ENCODE data around the gene ELMO1. TPM values are rescaled to one million over a fixed set of nuclear protein-coding genes. Genes with fewer than 3 reads are reported as not detected.

ELMO1 gene
- total and polyA plus RNA-seq, 2 experiments from 2014 or later, result 6.5 to 24.9 TPM

DNA sequence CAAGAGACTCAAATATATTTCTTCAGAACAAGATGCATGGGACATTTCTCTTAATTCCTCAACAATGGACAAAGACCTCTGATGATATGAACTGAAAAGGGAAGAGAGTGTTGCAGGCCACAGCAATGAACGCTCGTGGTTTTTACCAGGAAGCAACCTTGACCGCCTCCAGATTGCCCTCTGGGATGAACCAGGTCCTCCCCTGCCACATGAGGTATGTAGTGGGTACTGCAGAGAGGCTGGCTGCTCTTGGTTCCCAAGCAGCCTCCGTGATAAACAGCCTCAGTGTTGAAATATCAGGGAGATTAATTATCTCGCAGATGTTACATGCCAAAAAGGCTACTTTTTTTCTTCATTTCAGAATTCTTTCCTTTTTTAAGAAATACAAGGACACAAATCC is 338.8 kb downstream of the ELMO1 start:
- H3K27me3 Mint-ChIP-seq (ENCODE audit: insufficient read depth, low read depth, poor library complexity), result no peaks in the 10 kb centered on the region
- ATAC-seq, result peak; percentile 77

More for the DNA sequence above, 338.8 kb downstream of the ELMO1 start:
- Histone ChIP-seq H4K20me1 (replicated peaks; ENCODE audit: insufficient read depth) (no peaks in the 10 kb centered on the region), H3K4me3 (no peak overlapping the region), H3K27ac (ENCODE audit: low read depth) (no peak overlapping the region), H3K27me3 (ENCODE audit: insufficient read depth) (no peaks in the 10 kb centered on the region), H3F3A (replicated peaks; ENCODE audit: low read depth) (no peaks in the 10 kb centered on the region), H3K4me2 (no peak overlapping the region), H2AFZ (no peak overlapping the region), H3K4me1 (ENCODE audit: insufficient read depth) (no peaks in the 10 kb centered on the region), H3K79me2 (replicated peaks; ENCODE audit: insufficient read depth) (no peaks in the 10 kb centered on the region), H3K9me2 (ENCODE audit: insufficient read depth) (peaks cover 2% of the 10 kb centered on the region), H3K36me3 (ENCODE audit: insufficient read depth) (no peaks in the 10 kb centered on the region)
- Mint-ChIP-seq H3K4me3 (no peak overlapping the region), H3K27ac (no peak overlapping the region), H3K36me3 (ENCODE audit: low read depth) (peaks cover 4% of the 10 kb centered on the region; the same call in 1 of the 3 replicates), H3K4me1 (0 out of 3 replicates have a peak, but pooled peaks cover 2% of the 10 kb centered on the region), H3K9me3 (no peaks in the 10 kb centered on the region)
- no peak for TF ChIP-seq EZH2phosphoT487 (IDR thresholded peaks at IDR 0.05; ENCODE audit: unreplicated experiment)
- no peak for TF ChIP-seq CREB1 (CRISPR knock-in tag; IDR thresholded peaks at IDR 0.05; ENCODE audit: low read depth)
- TF ChIP-seq, protein P1, sequence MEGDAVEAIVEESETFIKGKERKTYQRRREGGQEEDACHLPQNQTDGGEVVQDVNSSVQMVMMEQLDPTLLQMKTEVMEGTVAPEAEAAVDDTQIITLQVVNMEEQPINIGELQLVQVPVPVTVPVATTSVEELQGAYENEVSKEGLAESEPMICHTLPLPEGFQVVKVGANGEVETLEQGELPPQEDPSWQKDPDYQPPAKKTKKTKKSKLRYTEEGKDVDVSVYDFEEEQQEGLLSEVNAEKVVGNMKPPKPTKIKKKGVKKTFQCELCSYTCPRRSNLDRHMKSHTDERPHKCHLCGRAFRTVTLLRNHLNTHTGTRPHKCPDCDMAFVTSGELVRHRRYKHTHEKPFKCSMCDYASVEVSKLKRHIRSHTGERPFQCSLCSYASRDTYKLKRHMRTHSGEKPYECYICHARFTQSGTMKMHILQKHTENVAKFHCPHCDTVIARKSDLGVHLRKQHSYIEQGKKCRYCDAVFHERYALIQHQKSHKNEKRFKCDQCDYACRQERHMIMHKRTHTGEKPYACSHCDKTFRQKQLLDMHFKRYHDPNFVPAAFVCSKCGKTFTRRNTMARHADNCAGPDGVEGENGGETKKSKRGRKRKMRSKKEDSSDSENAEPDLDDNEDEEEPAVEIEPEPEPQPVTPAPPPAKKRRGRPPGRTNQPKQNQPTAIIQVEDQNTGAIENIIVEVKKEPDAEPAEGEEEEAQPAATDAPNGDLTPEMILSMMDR (conservative IDR thresholded peaks at IDR 0.05; ENCODE audit: low read depth in 2 of 2), result no peak
- TF ChIP-seq, protein P2, sequence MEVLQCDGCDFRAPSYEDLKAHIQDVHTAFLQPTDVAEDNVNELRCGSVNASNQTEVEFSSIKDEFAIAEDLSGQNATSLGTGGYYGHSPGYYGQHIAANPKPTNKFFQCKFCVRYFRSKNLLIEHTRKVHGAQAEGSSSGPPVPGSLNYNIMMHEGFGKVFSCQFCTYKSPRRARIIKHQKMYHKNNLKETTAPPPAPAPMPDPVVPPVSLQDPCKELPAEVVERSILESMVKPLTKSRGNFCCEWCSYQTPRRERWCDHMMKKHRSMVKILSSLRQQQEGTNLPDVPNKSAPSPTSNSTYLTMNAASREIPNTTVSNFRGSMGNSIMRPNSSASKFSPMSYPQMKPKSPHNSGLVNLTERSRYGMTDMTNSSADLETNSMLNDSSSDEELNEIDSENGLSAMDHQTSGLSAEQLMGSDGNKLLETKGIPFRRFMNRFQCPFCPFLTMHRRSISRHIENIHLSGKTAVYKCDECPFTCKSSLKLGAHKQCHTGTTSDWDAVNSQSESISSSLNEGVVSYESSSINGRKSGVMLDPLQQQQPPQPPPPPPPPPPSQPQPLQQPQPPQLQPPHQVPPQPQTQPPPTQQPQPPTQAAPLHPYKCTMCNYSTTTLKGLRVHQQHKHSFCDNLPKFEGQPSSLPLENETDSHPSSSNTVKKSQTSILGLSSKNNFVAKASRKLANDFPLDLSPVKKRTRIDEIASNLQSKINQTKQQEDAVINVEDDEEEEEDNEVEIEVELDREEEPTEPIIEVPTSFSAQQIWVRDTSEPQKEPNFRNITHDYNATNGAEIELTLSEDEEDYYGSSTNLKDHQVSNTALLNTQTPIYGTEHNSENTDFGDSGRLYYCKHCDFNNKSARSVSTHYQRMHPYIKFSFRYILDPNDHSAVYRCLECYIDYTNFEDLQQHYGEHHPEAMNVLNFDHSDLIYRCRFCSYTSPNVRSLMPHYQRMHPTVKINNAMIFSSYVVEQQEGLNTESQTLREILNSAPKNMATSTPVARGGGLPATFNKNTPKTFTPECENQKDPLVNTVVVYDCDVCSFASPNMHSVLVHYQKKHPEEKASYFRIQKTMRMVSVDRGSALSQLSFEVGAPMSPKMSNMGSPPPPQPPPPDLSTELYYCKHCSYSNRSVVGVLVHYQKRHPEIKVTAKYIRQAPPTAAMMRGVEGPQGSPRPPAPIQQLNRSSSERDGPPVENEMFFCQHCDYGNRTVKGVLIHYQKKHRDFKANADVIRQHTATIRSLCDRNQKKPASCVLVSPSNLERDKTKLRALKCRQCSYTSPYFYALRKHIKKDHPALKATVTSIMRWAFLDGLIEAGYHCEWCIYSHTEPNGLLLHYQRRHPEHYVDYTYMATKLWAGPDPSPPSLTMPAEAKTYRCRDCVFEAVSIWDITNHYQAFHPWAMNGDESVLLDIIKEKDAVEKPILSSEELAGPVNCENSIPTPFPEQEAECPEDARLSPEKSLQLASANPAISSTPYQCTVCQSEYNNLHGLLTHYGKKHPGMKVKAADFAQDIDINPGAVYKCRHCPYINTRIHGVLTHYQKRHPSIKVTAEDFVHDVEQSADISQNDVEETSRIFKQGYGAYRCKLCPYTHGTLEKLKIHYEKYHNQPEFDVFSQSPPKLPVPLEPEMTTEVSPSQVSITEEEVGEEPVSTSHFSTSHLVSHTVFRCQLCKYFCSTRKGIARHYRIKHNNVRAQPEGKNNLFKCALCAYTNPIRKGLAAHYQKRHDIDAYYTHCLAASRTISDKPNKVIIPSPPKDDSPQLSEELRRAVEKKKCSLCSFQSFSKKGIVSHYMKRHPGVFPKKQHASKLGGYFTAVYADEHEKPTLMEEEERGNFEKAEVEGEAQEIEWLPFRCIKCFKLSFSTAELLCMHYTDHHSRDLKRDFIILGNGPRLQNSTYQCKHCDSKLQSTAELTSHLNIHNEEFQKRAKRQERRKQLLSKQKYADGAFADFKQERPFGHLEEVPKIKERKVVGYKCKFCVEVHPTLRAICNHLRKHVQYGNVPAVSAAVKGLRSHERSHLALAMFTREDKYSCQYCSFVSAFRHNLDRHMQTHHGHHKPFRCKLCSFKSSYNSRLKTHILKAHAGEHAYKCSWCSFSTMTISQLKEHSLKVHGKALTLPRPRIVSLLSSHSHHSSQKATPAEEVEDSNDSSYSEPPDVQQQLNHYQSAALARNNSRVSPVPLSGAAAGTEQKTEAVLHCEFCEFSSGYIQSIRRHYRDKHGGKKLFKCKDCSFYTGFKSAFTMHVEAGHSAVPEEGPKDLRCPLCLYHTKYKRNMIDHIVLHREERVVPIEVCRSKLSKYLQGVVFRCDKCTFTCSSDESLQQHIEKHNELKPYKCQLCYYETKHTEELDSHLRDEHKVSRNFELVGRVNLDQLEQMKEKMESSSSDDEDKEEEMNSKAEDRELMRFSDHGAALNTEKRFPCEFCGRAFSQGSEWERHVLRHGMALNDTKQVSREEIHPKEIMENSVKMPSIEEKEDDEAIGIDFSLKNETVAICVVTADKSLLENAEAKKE (CRISPR knock-in tag; IDR thresholded peaks at IDR 0.05), result no peak
- TF ChIP-seq, protein P3, sequence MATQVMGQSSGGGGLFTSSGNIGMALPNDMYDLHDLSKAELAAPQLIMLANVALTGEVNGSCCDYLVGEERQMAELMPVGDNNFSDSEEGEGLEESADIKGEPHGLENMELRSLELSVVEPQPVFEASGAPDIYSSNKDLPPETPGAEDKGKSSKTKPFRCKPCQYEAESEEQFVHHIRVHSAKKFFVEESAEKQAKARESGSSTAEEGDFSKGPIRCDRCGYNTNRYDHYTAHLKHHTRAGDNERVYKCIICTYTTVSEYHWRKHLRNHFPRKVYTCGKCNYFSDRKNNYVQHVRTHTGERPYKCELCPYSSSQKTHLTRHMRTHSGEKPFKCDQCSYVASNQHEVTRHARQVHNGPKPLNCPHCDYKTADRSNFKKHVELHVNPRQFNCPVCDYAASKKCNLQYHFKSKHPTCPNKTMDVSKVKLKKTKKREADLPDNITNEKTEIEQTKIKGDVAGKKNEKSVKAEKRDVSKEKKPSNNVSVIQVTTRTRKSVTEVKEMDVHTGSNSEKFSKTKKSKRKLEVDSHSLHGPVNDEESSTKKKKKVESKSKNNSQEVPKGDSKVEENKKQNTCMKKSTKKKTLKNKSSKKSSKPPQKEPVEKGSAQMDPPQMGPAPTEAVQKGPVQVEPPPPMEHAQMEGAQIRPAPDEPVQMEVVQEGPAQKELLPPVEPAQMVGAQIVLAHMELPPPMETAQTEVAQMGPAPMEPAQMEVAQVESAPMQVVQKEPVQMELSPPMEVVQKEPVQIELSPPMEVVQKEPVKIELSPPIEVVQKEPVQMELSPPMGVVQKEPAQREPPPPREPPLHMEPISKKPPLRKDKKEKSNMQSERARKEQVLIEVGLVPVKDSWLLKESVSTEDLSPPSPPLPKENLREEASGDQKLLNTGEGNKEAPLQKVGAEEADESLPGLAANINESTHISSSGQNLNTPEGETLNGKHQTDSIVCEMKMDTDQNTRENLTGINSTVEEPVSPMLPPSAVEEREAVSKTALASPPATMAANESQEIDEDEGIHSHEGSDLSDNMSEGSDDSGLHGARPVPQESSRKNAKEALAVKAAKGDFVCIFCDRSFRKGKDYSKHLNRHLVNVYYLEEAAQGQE (IDR thresholded peaks at IDR 0.05; ENCODE audit: unreplicated experiment), result no peak
- no peak for TF ChIP-seq JUNB (IDR thresholded peaks at IDR 0.05; ENCODE audit: unreplicated experiment)
- TF ChIP-seq NANOG (IDR thresholded peaks at IDR 0.05; ENCODE audit: borderline replicate concordance), result no peak
- no peak for TF ChIP-seq STAT1 (IDR thresholded peaks at IDR 0.05; ENCODE audit: unreplicated experiment)
- no peak for TF ChIP-seq ZNF114 (CRISPR knock-in tag; IDR thresholded peaks at IDR 0.05)
- TF ChIP-seq ZNF331 (CRISPR knock-in tag; IDR thresholded peaks at IDR 0.05; ENCODE audit: low read depth), result no peak
- TF ChIP-seq POLR2AphosphoS5 (IDR thresholded peaks at IDR 0.05; ENCODE audit: low read depth), result no peak
- TF ChIP-seq EZH2 (IDR thresholded peaks at IDR 0.05; ENCODE audit: low read depth, unreplicated experiment), result no peak
- TF ChIP-seq, protein P4, sequence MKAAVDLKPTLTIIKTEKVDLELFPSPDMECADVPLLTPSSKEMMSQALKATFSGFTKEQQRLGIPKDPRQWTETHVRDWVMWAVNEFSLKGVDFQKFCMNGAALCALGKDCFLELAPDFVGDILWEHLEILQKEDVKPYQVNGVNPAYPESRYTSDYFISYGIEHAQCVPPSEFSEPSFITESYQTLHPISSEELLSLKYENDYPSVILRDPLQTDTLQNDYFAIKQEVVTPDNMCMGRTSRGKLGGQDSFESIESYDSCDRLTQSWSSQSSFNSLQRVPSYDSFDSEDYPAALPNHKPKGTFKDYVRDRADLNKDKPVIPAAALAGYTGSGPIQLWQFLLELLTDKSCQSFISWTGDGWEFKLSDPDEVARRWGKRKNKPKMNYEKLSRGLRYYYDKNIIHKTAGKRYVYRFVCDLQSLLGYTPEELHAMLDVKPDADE (IDR thresholded peaks at IDR 0.05), result no peak
- peak; percentile 22 for DNase-seq (ENCODE audit: low spot score)

Measured in GM23338 (cell line).